GM10266 (cell line): ENCODE data around the gene DENND4B.

Source experiments
- DNase-seq: peaks from one replicate; pipeline ENCODE4 v3.0.0; 2012; ENCODE audit errors: extremely low spot score
- TF ChIP-seq, protein P1 (sequence below): IDR thresholded peaks from 2 replicates; pipeline ENCODE4 v1.5.1; 2012; ENCODE audit warnings: mild to moderate bottlenecking, low read depth; ENCODE audit not compliant: control insufficient read depth, insufficient read depth; ENCODE audit errors: missing control alignments

DENND4B gene

DNA sequence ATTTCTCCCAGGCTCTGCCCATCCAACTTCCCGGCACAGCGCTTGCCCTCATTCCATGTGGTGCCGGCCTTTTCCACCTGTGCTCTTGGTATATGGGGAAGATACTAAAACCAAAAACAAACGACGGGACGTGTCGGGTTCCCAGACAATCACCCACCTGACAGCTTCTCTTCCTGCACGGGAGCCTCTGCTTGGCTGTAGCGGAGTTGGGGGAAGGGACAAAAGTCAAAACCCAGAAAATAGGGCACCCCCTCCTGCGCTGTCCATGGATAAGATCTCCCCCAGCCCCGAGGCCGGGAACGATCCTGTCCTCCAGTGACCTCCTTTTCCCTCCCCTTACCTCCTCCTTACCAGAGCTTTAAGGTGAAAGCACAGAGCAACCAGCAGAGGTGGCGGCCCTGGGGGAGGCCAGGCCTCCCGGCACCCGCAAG lies 30.3 kb upstream of the DENND4B start:
- TF ChIP-seq, protein P1, sequence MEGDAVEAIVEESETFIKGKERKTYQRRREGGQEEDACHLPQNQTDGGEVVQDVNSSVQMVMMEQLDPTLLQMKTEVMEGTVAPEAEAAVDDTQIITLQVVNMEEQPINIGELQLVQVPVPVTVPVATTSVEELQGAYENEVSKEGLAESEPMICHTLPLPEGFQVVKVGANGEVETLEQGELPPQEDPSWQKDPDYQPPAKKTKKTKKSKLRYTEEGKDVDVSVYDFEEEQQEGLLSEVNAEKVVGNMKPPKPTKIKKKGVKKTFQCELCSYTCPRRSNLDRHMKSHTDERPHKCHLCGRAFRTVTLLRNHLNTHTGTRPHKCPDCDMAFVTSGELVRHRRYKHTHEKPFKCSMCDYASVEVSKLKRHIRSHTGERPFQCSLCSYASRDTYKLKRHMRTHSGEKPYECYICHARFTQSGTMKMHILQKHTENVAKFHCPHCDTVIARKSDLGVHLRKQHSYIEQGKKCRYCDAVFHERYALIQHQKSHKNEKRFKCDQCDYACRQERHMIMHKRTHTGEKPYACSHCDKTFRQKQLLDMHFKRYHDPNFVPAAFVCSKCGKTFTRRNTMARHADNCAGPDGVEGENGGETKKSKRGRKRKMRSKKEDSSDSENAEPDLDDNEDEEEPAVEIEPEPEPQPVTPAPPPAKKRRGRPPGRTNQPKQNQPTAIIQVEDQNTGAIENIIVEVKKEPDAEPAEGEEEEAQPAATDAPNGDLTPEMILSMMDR, result no peak
- no peak for DNase-seq

DNA sequence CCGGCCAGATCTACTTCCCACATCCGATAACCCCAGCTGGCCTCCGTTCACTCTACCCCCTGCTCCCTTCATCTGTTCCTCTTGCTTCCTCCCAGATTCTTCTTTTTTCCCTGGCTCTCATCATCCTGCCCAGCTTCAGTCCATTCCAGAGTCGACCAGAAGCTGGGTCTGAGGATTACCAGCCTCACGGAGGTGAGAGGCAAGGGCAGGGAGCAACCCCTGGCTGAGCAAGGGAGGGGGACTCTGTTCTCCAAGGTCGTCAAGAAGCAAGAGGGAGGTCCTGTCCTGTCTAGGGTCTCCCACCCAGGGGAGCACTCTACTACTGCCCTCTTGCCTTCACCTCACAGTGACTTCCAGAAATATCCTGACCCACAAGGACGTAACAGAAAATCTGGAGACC lies 27.0 kb upstream of the DENND4B start:
- TF ChIP-seq, protein P1, result no peak
- DNase-seq, result no peak

DNA sequence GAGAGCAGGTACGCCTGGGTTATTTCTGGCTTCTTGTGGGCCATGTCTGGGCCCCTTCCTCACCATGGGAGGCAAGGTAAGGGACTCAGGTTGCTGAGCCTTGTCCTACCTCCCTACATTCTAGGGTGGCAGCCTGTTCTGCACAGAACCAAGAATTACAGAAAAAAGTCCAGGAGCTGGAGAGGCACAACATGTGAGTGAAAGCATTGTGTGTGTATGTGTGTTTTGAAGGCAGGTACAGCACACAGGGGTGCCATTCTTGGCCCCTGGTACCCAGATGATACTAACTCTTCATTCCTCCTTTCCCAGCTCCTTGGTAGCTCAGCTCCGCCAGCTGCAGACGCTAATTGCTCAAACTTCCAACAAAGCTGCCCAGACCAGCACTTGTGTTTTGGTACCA lies 26.6 kb upstream of the DENND4B start:
- TF ChIP-seq, protein P1, result no peak
- DNase-seq, result no peak

DNA sequence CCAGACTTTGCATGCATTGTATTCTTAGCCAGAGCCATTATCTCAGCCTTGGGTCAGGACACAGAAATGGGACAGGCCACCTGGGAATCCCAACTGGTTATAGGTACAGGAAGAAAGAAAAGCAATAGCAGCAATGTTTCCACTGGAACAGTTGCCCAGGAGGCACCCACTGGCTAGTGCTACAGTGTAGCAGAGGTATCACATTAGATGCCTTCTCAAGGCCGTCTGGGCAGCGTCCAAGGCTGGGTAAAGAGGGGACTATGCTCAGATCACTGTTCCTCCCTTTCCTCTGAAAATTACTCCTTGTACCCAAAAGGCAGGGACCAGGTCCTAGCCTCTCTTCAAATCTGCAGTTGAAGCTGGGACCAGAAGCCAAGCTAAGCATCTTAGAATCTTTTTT lies 23.8 kb upstream of the DENND4B start:
- TF ChIP-seq, protein P1, result no peak
- no peak for DNase-seq

DNA sequence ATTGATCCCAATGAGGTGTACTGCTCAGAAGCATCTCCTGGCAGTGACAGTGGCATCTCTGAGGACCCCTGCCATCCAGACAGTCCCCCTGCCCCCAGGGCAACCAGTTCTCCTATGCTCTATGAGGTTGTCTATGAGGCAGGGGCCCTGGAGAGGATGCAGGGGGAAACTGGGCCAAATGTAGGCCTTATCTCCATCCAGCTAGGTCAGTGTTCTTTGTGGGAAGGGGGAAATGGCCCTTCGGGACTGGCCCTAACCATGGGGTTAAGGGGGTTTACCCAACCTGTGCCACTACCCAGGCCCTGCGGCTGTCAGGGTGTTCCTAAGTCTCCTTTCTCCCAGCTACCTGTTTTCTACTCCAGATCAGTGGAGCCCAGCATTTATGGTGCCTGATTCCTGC lies 22.5 kb upstream of the DENND4B start:
- TF ChIP-seq, protein P1, result no peak
- no peak for DNase-seq

DNA sequence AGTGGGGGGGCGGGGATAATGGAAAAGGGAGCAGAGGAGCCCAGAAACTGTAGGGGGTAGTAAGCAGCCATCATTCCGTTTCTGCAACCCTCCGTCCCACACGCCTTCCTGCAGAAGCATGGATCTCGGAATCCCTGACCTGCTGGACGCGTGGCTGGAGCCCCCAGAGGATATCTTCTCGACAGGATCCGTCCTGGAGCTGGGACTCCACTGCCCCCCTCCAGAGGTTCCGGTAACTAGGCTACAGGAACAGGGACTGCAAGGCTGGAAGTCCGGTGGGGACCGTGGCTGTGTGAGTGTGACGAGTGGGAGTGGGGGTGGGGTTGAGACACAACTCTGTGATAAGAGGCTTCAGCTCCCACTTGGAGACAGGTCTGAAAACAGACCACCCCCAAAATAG lies 21.9 kb upstream of the DENND4B start:
- TF ChIP-seq, protein P1, result no peak
- no peak for DNase-seq

DNA sequence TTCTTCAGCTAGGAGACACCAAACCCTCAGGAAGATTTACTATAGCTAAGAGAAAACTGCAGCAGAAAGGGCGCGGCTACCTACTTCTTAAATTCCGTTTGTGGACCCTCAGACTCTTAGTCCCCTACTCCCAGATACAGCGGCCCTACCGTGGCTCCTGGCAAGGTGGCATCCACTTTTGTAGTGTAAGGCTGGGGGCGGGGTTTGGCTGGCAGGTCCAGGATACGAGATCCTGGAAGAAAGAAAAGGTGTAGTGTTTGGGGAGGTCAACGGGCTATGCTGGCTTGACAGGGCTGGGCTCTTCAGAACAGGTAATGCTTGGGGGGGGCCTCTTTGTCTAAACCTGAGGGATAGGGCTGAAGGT lies 21.5 kb upstream of the DENND4B start:
- TF ChIP-seq, protein P1, result no peak
- no peak for DNase-seq
